Cardiac fibroblast (primary cell): ENCODE results near the gene JADE2.

Source experiments
- DNase-seq, 2 donors: peaks; one replicate each; pipeline versions ENCODE4 v3.0.0 to v3.0.0-alpha.2; 2010; ENCODE audit warnings: low read depth in 2 of 2
- H3K4me3 ChIP-seq, 2 donors: replicated peaks in 1 of 2; 1 replicate in 1 of 2; 2 replicates in 1 of 2; pipeline ENCODE4 v1.5.1; 2011; ENCODE audit warnings: low read depth in 2 of 2, low read length in 2 of 2, mild to moderate bottlenecking in 2 of 2, moderate library complexity in 1 of 2
- TF ChIP-seq, protein P1 (sequence below): IDR thresholded peaks from one replicate; pipeline ENCODE4 v1.5.1; 2011; ENCODE audit warnings: low read depth, mild to moderate bottlenecking, low read length, inconsistent platforms

The JADE2 gene

DNA sequence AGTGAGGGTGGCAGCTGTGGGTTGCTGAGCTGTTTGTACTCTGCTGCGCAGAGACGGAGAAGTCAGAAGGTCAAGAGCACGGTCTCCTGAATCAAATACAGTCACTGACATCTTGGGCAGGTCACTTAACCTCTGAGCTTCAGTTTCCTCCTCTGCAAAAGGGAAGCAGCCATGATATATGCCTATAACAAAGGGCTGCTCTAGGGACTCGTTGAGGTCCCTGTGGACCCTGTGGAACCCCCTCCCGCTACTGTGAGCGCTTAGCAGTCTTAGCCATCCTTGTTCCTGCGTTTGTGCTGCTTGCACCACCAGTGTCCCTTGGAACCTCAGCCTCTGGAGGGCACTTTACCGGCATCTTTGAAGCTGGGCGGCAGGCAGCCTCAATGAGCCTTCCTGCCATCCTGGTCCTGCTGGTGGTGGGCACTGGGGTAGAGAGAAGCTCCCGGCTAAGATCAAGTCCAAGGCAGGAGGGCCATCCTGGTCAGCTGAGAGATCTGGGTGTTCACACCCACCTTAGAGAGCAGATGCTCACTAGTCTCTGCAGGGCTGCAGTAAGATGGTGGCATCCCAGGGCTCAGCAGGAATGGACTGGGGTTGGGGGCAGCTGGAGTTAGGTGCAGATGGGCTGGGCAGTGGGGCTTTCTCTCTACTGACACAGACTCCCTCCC lies 8.7 kb downstream of the JADE2 start:
- no peak for DNase-seq
- TF ChIP-seq, protein P1, sequence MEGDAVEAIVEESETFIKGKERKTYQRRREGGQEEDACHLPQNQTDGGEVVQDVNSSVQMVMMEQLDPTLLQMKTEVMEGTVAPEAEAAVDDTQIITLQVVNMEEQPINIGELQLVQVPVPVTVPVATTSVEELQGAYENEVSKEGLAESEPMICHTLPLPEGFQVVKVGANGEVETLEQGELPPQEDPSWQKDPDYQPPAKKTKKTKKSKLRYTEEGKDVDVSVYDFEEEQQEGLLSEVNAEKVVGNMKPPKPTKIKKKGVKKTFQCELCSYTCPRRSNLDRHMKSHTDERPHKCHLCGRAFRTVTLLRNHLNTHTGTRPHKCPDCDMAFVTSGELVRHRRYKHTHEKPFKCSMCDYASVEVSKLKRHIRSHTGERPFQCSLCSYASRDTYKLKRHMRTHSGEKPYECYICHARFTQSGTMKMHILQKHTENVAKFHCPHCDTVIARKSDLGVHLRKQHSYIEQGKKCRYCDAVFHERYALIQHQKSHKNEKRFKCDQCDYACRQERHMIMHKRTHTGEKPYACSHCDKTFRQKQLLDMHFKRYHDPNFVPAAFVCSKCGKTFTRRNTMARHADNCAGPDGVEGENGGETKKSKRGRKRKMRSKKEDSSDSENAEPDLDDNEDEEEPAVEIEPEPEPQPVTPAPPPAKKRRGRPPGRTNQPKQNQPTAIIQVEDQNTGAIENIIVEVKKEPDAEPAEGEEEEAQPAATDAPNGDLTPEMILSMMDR = no peak
- no peak overlapping the region for H3K4me3 ChIP-seq

DNA sequence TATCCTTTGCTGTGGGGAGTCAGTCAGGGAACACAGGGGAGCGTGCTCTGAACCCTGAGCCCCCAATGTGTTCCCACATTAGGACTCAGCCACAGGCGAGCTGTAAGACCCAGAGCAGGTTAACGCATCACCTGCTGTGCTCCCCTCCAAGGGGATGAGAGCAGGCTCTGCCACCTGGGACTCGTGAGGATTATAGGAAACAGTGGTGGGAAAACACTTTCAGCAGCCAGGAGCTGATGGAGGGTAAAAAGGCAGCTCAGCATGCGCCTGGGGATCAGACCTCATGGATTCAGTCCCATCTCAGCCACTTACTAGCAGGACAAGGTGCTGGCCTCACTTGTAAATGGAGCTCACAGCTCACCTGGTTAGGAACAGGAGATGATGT lies 9.2 kb downstream of the JADE2 start:
- TF ChIP-seq, protein P1 = no peak
- H3K4me3 ChIP-seq = no peak overlapping the region
- DNase-seq = no peak

DNA sequence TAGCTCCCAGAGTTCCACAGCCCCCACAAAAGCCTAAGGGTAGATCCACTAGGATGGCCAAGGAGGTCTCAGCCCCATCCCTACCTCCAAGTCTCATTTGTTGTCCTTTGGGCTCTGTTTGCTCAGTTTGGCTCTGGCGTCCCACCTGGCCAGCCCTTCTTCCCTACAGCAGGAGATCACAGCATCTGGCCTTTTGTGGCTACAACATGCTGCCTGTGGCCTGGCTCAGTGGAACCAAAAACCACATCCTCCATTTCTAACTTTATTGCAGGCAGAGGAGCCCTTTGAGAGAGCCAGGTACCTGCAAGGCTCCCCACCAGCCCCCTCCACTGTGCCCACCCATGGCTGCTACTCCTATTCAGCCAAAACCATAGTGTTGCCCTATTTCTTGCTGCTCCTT lies 11.4 kb downstream of the JADE2 start:
- no peak for DNase-seq
- H3K4me3 ChIP-seq = no peak overlapping the region
- TF ChIP-seq, protein P1 = no peak

DNA sequence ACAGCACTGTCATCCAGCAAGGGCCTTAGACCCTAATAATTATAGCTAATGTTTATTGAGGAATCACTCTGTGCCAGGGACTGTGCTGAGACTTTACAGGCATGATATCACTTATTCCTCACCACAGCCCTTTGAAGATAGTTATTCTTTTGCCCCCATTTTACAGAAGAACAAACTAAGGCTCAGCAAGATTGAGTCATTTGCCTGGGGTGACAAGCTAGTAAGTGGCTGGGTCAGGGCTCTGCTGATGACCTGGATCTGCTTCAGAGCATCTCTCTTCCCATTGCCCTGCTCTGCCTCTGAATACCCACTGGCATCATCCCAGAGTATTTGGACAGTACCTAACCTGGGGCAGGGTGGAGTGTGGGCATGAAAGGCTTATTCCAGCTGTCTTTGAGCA lies 11.8 kb downstream of the JADE2 start:
- DNase-seq = no peak
- H3K4me3 ChIP-seq = no peak overlapping the region
- TF ChIP-seq, protein P1 = no peak

DNA sequence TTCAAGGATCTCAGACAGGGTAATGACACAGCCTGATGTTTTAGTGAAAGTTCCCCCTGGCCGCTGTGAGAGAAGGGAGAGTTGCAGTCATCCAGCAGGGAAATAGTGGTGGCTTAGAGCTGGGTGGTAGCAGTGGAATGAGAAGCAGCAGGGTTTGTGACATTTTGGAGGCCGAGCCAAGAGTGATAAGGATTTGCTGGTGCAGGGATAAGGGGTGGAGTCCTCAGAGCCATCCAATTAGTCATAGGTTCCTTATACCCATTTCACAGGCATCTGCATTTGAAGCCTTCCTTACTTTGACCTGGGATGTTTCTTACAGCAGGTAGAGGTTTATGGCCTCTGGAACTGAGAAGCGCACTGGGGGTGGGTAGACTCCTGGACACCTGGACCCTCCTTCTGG lies 12.8 kb downstream of the JADE2 start:
- no peak overlapping the region for H3K4me3 ChIP-seq
- TF ChIP-seq, protein P1 = no peak
- DNase-seq = no peak

DNA sequence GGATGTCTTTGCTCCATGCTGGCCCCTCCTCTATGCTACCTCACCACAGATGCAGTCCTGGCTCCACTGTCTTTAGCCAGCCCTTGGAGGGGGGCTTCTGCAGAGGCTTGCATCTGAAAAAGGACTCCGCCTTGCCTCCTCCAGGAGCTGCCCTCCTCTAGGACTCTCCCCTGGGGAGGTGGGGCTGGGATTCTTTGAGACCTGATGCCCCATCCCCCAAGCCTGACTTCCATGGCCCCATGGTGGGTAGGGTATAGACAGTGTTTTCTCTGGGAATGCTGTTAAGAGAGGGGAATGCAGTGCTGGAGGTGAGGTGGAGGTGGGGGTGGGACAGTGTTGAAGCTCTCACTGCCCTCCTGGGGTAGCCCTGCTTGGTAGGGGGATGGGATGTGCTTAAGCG lies 14.3 kb downstream of the JADE2 start:
- H3K4me3 ChIP-seq = no peak overlapping the region
- DNase-seq = no peak
- TF ChIP-seq, protein P1 = no peak
